Measurements from ENCODE around the gene SPEM3. TPM values are rescaled to one million over a fixed set of nuclear protein-coding genes. Genes with fewer than 3 reads are reported as not detected.

The SPEM3 gene
- total and polyA plus RNA-seq, 2 of the 13 experiments (the other 11 are each of a cell fraction or from before 2014, with no cell fraction given): not detected

GRCh38 chr17:7432296-7432695 is 3.6 kb downstream of the SPEM3 start:
- Histone ChIP-seq H2AFZ (ENCODE audit: low read length) (no peak overlapping the region), H3K27me3 (ENCODE audit: control insufficient read depth in 1 of 2, insufficient read depth in 2 of 2, low read length in 2 of 2) (peaks cover 2% of the 10 kb centered on the region in 2 experiments; a peak in 3 of 5 replicates), H3K4me3 (replicated peaks in 1 of 3; ENCODE audit: insufficient read depth in 1 of 3, low read depth in 2 of 3, low read length in 3 of 3) (no peak overlapping the region), H3K9ac (ENCODE audit: insufficient read depth, low read depth, low read length) (no peak overlapping the region), H3K9me3 (ENCODE audit: low read length) (no peaks in the 10 kb centered on the region), H3K36me3 (replicated peaks in 1 of 2; ENCODE audit: control insufficient read depth in 1 of 2, insufficient read depth in 2 of 2, low read length in 2 of 2) (no peaks in the 10 kb centered on the region), H3K4me2 (ENCODE audit: low read depth, low read length) (no peak overlapping the region), H3K4me1 (ENCODE audit: insufficient read depth, low read length) (peaks cover 19% of the 10 kb centered on the region), H3K79me2 (ENCODE audit: insufficient read depth, low read length) (no peaks in the 10 kb centered on the region), H3K27ac (ENCODE audit: extremely low read length, insufficient read depth, low read length) (no peak overlapping the region), H4K20me1 (ENCODE audit: insufficient read depth, low read length) (no peaks in the 10 kb centered on the region)
- no peak for ATAC-seq
- ChIA-PET CTCF (ENCODE audit: low intra/inter-chr PET ratio, low total read pairs) (no interaction called here), POLR2A (interaction anchor here (0.8 to 1.1 kb wide), 2 partner anchors 28 kb away, joined by 3 to 4 read pairs; partner anchors contain the start of gene TMEM256)
- no peak for FAIRE-seq
- no TSS peak for BruUV-seq (replicated peaks)
- in situ Hi-C loops (cut with HindIII; ENCODE audit: extremely low pct_ligation_motif_present, low pct_unique_long_range_greater_than_20kb): no loop called here
- intact Hi-C loops (cut with micrococcal nuclease; ENCODE audit: unreplicated experiment): no loop called here
- no peak for DNase-seq (ENCODE audit: low spot score)
- TF ChIP-seq NONO (IDR thresholded peaks at IDR 0.05): no peak
- no peak for TF ChIP-seq NONO (CRISPR knock-in tag; conservative IDR thresholded peaks at IDR 0.05)
- no peak for TF ChIP-seq REPIN1 (CRISPR knock-in tag; IDR thresholded peaks at IDR 0.05; ENCODE audit: borderline replicate concordance, low read depth)
- no peak for TF ChIP-seq TCF7 (IDR thresholded peaks at IDR 0.05; ENCODE audit: low read depth)
- TF ChIP-seq ZNF263 (CRISPR knock-in tag; IDR thresholded peaks at IDR 0.05): no peak
- no peak for TF ChIP-seq ZNF337 (CRISPR knock-in tag; IDR thresholded peaks at IDR 0.05; ENCODE audit: borderline replicate concordance, low read depth)
- no peak for TF ChIP-seq ZMYM4 (CRISPR knock-in tag; IDR thresholded peaks at IDR 0.05)
- WGBS (ENCODE audit: low lambda C conversion rate): 20% methylated on average over 3 of the region's 11 CpGs

Data from HepG2 (cell line).